Nephron progenitor cell (in vitro differentiated cells): ENCODE measurements around the gene LIPC.
A peak's percentile ranks its signal among the peaks of the same experiment; 100 is the strongest.

Experiments
- DNase-seq: peaks from one replicate; pipeline ENCODE4 v3.0.0; 2021
- H3K27ac Mint-ChIP-seq: 2 replicates; pipeline ENCODE4 v1.8.0; 2021; ENCODE audit warnings: mild to moderate bottlenecking, moderate library complexity, mixed read lengths
- H3K27me3 Mint-ChIP-seq: 2 replicates; pipeline ENCODE4 v1.8.0; 2021; ENCODE audit warnings: mild to moderate bottlenecking, low read depth, mixed read lengths; ENCODE audit not compliant: poor library complexity
- H3K36me3 Mint-ChIP-seq: 2 replicates; pipeline ENCODE4 v1.8.0; 2021; ENCODE audit warnings: low read depth, mixed read lengths
- H3K4me1 Mint-ChIP-seq: 2 replicates; pipeline ENCODE4 v1.8.0; 2021; ENCODE audit warnings: mixed read lengths
- H3K4me3 Mint-ChIP-seq: 2 replicates; pipeline ENCODE4 v1.8.0; 2021; ENCODE audit warnings: mild to moderate bottlenecking, moderate library complexity, mixed read lengths
- H3K9me3 Mint-ChIP-seq: 2 replicates; pipeline ENCODE4 v1.8.0; 2021; ENCODE audit warnings: mild to moderate bottlenecking, moderate library complexity, mixed read lengths
- TF ChIP-seq, protein P1 (sequence below): fragments of 200-600 bp; sonication (generic); IDR thresholded peaks from 2 replicates; pipeline ENCODE4 v1.5.0; 2021; ENCODE audit warnings: antibody characterized with exemption

The LIPC gene

DNA sequence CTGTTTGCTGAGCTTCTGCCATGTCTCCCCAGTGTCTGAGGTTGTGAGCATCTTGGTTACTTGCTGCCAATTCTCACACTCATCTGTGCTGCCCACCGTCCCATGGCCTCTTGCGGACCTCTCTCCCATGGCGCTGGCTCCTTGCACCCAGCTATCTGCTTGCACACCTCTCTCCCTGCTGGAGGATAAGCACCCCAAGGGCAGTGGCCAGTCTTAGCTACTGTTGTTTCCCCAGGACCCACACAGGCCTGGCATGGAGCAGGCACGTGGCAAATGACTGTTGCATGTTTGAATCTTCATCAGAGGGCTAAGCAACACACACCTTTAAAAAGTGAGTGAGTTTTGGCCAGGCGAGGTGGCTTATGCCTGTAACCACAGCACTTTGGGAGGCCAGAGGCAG is 14.7 kb downstream of the LIPC start:
- no peak for DNase-seq
- peaks cover 4% of the 10 kb centered on the region for H3K27me3 Mint-ChIP-seq
- TF ChIP-seq, protein P1, sequence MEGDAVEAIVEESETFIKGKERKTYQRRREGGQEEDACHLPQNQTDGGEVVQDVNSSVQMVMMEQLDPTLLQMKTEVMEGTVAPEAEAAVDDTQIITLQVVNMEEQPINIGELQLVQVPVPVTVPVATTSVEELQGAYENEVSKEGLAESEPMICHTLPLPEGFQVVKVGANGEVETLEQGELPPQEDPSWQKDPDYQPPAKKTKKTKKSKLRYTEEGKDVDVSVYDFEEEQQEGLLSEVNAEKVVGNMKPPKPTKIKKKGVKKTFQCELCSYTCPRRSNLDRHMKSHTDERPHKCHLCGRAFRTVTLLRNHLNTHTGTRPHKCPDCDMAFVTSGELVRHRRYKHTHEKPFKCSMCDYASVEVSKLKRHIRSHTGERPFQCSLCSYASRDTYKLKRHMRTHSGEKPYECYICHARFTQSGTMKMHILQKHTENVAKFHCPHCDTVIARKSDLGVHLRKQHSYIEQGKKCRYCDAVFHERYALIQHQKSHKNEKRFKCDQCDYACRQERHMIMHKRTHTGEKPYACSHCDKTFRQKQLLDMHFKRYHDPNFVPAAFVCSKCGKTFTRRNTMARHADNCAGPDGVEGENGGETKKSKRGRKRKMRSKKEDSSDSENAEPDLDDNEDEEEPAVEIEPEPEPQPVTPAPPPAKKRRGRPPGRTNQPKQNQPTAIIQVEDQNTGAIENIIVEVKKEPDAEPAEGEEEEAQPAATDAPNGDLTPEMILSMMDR: no peak
- peaks cover 48% of the 10 kb centered on the region for H3K4me1 Mint-ChIP-seq
- no peak overlapping the region for H3K4me3 Mint-ChIP-seq
- H3K27ac Mint-ChIP-seq: peak overlapping the region; percentile 73
- H3K9me3 Mint-ChIP-seq: no peaks in the 10 kb centered on the region
- no peaks in the 10 kb centered on the region for H3K36me3 Mint-ChIP-seq

DNA sequence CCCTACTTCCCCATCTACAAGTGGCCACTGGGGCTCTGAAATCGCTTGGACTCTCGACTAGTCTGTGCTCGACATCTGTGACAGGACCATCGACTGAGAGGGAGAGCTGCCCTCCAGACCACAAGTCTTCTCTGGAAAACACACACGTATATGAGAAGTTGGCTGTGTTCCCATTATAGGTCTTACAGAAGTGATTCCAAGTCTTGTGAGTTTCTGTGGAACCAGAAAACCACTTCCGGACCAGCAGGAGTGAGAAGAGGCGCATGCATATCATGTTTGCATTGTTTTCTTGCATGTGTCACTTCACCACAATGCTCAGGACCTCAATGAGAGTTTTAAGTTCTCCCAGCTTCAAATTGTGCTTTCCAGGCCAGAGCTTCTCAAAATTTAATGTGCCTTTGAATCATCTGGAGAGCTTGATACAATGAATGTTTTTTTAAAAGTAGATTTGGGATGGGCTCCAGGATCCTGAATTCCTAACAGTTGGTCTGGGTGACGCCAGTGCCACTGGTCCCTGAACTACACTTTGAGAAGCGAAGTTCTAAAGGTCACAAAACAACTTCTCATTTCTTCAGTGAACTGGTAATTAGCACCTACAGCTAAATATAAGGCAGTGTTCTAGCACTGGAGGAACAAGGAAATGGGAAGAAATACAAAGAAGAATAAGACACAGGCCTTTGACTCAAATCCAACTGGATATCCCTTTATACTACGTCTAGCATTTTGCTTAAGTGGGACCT is 15.7 kb downstream of the LIPC start:
- DNase-seq: no peak
- no peaks in the 10 kb centered on the region for H3K36me3 Mint-ChIP-seq
- no peaks in the 10 kb centered on the region for H3K9me3 Mint-ChIP-seq
- no peaks in the 10 kb centered on the region for H3K27me3 Mint-ChIP-seq
- no peak overlapping the region for H3K27ac Mint-ChIP-seq
- peaks cover 41% of the 10 kb centered on the region for H3K4me1 Mint-ChIP-seq
- no peak overlapping the region for H3K4me3 Mint-ChIP-seq
- TF ChIP-seq, protein P1: no peak

DNA sequence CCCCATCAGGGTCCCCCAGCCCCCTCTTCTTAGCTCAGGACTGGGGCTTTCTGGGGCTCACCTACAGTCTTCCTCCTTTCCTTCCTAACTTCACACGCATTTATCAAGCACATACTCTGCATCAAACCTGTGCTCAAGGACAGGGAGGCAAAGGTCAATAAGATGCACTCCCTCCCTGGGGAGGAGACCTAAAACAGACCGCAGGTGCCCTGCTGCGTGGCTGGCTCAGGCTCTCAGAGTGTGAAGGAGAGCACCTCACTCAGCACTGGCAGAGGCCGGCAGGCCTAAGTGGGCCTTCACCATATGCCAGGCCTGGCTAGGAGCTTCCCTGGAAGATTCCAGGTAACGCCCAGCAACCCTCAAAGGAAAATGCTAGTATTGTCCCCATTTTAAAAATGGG is 16.5 kb downstream of the LIPC start:
- Mint-ChIP-seq H3K27ac (no peak overlapping the region), H3K4me3 (no peak overlapping the region), H3K36me3 (no peaks in the 10 kb centered on the region), H3K4me1 (peaks cover 41% of the 10 kb centered on the region), H3K9me3 (no peaks in the 10 kb centered on the region), H3K27me3 (no peaks in the 10 kb centered on the region)
- TF ChIP-seq, protein P1: no peak
- no peak for DNase-seq

DNA sequence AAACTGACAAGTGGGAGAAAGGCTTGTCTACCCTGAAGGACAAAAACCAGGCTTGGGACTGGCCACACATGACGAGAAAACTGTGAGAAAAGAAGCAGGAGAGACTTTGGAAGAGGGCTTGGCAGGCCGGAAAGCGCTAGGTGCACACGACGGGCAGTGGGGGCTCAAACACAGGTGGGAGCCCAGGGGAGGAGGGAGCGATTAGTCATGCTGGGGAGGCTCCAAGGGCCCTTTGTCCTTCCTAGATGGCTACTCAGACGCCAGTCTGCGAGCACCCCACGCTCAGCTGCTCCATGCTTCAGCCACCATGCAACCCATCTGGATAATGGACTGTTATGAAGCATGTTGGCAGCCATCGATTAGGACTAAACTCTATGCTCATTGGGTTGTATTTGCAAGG is 17.1 kb downstream of the LIPC start:
- Mint-ChIP-seq H3K27me3 (no peaks in the 10 kb centered on the region), H3K27ac (no peak overlapping the region), H3K36me3 (no peaks in the 10 kb centered on the region), H3K4me3 (no peak overlapping the region), H3K4me1 (peaks cover 35% of the 10 kb centered on the region), H3K9me3 (no peaks in the 10 kb centered on the region)
- TF ChIP-seq, protein P1: no peak
- no peak for DNase-seq

DNA sequence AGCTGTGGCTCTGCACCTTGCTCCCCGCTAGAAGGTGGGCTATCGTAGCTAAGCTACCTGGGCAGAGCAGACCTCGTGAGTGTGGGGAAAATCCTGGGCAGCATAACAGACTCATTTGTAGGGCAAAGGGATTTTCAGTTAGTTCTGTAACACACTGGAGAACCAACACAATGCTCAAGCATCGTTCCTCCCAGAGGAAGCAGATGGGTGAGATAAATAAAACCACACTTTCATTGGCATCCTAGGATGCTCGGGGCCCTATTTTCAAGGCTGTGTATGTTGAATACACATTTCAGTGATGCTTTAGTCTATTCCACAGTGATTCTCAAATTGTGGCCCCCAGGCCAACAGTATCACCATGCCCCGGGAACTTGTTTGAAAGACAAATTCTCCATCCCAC is 20.0 kb downstream of the LIPC start:
- Mint-ChIP-seq H3K4me3 (no peak overlapping the region), H3K9me3 (no peaks in the 10 kb centered on the region), H3K27ac (no peak overlapping the region), H3K27me3 (no peaks in the 10 kb centered on the region), H3K4me1 (peaks cover 36% of the 10 kb centered on the region), H3K36me3 (no peaks in the 10 kb centered on the region)
- TF ChIP-seq, protein P1: no peak
- no peak for DNase-seq

DNA sequence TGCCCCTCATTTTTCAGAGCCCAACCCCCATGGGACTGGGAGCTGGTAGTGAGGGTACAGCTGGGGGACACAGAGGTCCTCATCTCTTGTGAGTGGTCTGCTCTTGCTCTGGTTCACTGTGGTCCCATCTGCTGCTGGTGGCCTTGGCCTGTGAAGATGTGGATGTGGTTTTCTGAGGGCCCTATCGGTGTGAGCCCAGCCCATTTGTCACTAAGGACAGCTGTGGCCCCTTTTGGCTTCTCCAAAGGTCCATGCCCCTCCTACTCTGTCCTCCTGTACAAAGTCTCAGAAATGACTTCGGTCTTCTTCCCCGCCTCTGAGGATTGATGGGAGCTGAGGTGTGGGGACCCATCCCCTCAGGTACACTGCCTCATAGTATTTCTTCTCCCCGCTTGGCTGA is 21.0 kb downstream of the LIPC start:
- Mint-ChIP-seq H3K4me1 (peaks cover 41% of the 10 kb centered on the region), H3K36me3 (no peaks in the 10 kb centered on the region), H3K27me3 (no peaks in the 10 kb centered on the region), H3K4me3 (no peak overlapping the region), H3K27ac (no peak overlapping the region), H3K9me3 (no peaks in the 10 kb centered on the region)
- no peak for DNase-seq
- TF ChIP-seq, protein P1: no peak
